ENCODE data around the gene TBC1D10A.
"Not testable (repeated sequence)": the region's sequence is repeated elsewhere in the genome, so short reads cannot be mapped to it uniquely, and the experiment has no call there.

Gene TBC1D10A

GRCh38 chr22:30347255-30347892 lies 20.6 kb upstream of the TBC1D10A start:
- no peak for DNase-seq

GRCh38 chr22:30344447-30345200 lies 17.9 kb upstream of the TBC1D10A start:
- DNase-seq = no peak

DNA sequence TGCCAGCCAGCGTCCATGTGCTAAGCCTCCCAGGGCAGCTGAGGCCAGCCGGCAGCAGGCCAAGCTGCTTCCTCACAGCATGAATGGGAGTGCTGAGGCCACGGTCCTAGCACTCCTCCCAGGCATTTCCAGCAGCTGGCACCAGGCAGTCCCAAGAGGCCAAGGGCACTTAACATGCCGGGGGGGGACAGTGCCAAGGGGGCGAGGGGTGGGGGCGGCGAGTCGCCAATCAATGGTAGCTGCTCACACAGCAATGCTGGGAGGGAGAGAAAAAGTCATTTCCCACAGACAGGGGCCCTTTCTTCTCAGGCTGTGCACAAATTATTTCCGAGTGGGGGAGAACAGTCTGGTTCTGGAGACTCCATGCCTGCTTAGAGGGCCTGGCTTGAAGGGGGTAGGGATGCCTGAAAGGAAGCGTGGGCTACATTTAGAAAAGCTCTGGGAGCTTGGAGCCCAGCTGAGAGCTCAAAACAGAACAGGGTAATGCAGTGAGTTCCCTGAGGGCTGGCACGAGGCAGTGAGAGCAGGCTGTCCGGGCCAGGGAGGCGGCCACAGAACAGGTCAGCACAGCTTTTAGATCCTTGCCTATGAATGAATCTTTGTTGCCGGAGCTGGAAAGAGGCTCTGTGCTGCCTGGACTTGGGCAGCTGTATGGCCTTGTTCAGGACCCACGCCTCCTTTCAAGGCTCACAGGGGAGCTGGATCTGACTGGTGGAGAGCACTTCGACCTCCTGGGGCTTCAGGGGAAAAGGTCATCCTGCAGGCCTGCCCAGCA lies 14.4 kb upstream of the TBC1D10A start:
- DNase-seq = no peak

- no peak for DNase-seq
Measured at GRCh38 chr22:30338802-30339201, 12.1 kb upstream of the TBC1D10A start.

- DNase-seq = not testable (repeated sequence)
Measured at GRCh38 chr22:30338341-30338740, 11.6 kb upstream of the TBC1D10A start.

DNA sequence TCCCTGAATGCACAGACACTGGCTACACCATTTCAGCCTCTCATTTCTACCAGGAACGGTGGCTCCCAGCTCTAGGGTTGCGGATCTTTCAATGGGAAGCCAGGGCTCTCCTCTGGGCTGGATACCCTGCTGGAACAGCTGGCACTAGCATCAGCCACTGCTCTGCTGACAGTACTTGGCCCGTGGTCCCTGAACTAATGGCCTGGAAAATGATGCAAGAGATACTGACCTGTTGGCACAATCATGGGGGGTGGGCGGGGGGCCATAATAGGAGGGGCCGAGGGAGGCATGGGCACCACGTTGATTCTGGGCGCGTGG lies 10.7 kb upstream of the TBC1D10A start:
- DNase-seq = no peak

DNA sequence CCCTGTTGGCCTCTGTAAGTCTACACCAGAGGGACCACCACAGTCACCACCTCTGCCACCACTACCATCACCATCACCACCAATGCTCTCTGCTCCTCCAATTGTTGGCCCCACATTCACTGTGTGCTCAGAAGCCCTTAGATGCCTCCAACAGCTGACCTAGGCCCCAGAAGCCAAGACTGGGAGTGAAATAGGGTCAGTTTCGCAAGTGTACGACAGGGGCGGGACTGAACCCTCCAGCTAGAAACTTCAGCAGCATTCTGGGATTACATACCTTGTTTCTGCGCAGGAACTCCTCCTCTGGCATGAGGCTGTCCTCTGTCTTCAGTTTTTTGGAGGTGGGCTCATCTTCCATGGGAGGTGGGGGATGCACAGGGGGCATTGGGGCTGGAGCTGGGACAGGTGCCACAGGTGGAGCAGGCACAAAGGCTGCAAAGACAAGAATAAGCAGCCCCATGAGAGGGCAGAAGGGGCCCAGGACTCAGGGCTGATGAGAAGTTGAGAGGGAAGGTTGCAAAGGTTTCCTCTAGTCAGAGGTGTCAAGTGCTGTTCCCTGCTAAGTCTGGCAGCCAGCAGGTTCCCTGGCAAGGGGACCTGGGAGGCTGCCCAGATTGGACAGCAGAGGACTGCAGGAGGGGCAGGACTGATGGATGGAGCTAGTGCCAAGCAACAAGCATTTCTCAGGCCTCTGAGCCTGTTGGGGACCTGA lies 10.2 kb upstream of the TBC1D10A start:
- no peak for DNase-seq

GRCh38 chr22:30335236-30335635 lies 8.5 kb upstream of the TBC1D10A start:
- DNase-seq = no peak

DNA sequence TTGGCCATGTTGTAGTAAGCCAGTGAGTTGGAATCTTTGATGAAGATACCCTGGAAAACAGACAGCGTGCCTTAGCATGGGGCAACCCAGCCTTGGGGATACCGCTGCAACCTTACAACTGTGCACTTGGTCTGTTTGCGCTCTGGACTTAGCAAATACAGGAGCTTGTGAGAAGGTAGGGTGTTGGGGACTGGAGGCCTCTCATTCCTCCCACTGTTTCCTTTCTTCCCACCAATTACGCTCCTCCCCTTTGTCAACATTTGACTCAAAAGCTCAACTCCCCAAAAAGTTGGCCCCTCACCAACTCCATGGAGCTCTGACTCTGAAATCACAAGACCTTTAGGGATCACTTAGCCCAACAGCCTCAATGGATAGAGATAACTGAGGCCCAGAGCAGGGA lies 7.9 kb upstream of the TBC1D10A start:
- no peak for DNase-seq

- DNase-seq = no peak
Measured at GRCh38 chr22:30333707-30334087, 7.0 kb upstream of the TBC1D10A start.

GRCh38 chr22:30332994-30333706 lies 6.4 kb upstream of the TBC1D10A start:
- DNase-seq = no peak

- DNase-seq = no peak
Measured at GRCh38 chr22:30332551-30332950, 5.8 kb upstream of the TBC1D10A start.

DNA sequence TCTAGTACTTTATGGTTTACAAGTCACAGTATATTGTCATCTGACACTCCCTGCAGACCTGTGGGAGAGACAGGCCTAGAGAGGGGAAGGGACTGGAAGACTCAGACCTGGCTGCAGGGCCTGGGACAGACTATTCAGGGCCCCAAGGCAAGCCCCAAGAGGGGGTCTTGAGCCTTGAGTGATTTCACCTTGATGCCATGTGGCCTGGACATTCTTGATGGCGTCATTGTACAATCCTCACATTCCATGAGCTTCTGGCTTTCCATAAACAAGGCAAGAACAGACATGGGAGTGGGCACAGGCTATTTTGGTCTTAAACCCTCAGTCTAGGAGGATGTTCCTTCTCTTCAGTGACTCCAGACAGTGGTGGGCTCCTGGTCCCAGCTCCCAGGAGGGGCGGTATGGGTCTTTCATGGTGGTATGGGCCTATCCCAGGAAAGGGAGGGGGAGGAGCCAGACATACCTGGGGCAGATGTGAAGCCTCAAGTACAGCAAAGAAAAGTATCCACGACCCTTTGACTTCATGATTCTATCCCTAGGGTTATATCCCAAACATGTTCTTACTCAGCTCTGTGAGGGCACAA lies 1.8 kb upstream of the TBC1D10A start:
- DNase-seq = no peak

GRCh38 chr22:30327864-30328345 lies 1.2 kb upstream of the TBC1D10A start:
- DNase-seq = no peak

DNA sequence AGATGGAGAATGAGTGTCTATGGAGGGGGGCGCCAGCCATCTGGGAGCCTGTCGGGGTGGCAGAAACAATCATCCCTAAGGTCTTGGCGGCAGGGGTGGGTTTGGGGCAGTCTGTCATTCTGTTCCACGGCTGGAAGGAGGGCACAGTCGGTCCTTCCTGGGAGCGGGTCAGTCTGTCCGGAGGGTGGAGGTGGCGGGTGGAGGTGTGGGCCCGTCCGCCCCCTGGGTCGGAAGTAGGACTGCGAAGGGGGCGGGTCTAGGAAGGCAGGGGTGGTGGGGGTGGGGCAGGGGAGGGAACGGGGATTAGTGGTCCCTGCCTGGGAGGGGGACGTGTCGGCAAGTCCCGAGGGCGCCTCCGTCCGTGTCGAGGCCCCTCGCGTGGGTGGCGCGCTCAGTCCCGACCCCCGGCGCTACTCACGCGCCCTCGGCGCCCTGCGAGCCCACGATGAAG lies 461 bp downstream of the TBC1D10A start:
- DNase-seq = no peak

- no peak for DNase-seq
Measured at GRCh38 chr22:30325724-30326254, 952 bp downstream of the TBC1D10A start.

DNA sequence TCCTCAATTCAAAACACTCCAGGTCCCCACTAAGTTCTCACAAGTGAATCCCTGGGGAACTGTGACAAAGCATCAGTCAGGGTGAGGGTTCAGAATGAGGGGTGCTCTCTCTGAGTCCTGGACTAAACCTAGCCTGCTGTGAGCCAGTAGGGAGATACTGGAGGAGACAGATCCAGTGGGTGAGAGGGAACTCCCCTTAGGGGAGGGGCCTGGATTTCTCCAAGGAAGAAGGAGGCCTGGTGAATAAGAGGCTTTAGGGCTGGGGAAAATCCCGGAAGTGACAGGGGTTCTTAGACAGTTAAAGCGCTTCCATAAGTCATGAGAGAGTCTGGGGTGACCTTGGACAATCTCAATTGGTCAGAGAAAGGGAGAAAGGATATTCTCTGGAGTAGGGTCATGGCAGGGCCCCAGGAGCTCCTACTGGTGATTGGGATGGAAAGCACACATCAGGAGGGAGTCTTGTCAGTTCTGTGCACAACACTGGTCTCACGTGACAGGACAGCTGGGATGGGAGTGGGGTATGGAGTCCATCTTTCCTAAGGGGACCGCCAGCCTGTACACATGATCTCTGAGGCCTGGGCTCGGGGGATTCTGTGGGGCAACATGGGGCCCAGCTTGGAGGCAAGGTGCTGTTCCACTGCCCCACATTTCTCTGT lies 1.5 kb downstream of the TBC1D10A start:
- no peak for DNase-seq

DNA sequence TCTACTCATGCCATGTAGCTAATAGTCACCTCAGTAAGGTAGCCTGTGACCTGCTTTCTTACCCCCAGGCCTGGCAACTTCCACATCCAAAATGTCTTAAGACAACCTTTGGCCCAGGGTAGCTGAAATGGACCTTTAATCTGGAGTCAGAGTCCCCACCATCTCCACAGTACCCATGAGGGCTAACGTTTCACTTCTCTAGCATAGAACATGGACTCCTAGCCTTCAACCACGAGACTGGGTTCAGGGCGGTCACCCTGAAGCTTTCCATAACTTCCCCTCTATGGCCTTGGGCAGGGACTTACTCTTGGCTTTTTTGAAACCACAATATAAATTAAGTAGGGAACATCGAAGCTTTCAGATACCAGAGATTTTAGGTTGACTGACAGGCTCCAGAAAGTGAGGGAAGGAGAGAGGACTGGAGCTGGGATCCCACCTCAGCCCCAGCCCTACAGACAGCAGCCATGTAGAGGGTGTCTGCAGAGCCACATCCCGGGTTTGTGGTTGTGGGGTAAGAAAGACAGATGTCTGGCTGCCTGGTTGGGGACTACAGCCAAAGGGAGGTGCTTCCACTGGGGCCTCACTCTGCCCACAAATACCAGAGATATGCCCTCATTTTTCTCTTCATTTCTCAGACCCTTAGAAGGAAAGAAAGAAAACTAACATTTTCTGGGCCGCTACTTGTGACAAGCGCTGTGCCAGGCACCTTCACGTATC lies 2.6 kb downstream of the TBC1D10A start:
- DNase-seq = no peak

GRCh38 chr22:30323246-30323645 lies 3.5 kb downstream of the TBC1D10A start:
- no peak for DNase-seq

GRCh38 chr22:30321461-30321860 lies 5.3 kb downstream of the TBC1D10A start:
- DNase-seq = no peak
